CD4-positive, CD25-positive, alpha-beta regulatory T cell (primary cell): ENCODE measurements around the gene SLC7A8. TPM values are rescaled to one million over a fixed set of nuclear protein-coding genes. Genes with fewer than 3 reads are reported as not detected.

Experiments
- ATAC-seq, 2 donors: fragments of 150-1000 bp; cut with Tn5 transposase; one replicate each; pipeline ENCODE4 v1.10.0; 2021; ENCODE audit warnings: low read depth in 2 of 2, moderate number of reproducible peaks in 2 of 2, moderate library complexity in 1 of 2
- DNase-seq, 3 donors: peaks; one replicate each; pipeline versions ENCODE4 v3.0.0 to v3.0.0-alpha.2; 2012 to 2022; ENCODE audit warnings: mixed read lengths in 1 of 3
- H3K27ac ChIP-seq: one replicate; pipeline ENCODE4 v1.7.0; 2013; ENCODE audit warnings: mild to moderate bottlenecking, low read length; ENCODE audit not compliant: insufficient read depth, poor library complexity, severe bottlenecking
- H3K27me3 ChIP-seq: one replicate; pipeline ENCODE4 v1.7.0; 2013; ENCODE audit warnings: low read length; ENCODE audit not compliant: control insufficient read depth, insufficient read depth
- H3K36me3 ChIP-seq: one replicate; pipeline ENCODE4 v1.7.0; 2013; ENCODE audit warnings: mild to moderate bottlenecking, low read length, moderate library complexity; ENCODE audit not compliant: control insufficient read depth, insufficient read depth
- H3K4me1 ChIP-seq: 2 replicates; pipeline ENCODE4 v1.7.0; 2013; ENCODE audit warnings: mild to moderate bottlenecking, low read length; ENCODE audit not compliant: insufficient read depth, control insufficient read depth, poor library complexity, severe bottlenecking
- H3K4me3 ChIP-seq: one replicate; pipeline ENCODE4 v1.7.0; 2013; ENCODE audit warnings: low read depth, mild to moderate bottlenecking, low read length, moderate library complexity
- H3K9me3 ChIP-seq, 2 experiments: 1 replicate in 1 of 2; 2 replicates in 1 of 2; pipeline ENCODE4 v1.7.0; 2013; ENCODE audit warnings: low read length in 2 of 2, mild to moderate bottlenecking in 1 of 2, moderate library complexity in 1 of 2; ENCODE audit not compliant: control insufficient read depth in 2 of 2
- H3K27ac Mint-ChIP-seq, 3 donors: one replicate each; pipeline ENCODE4 v1.8.0; 2020 to 2022; ENCODE audit warnings: mild to moderate bottlenecking in 3 of 3, mixed read lengths in 3 of 3, moderate library complexity in 2 of 3
- H3K27me3 Mint-ChIP-seq: one replicate; pipeline ENCODE4 v1.8.0; 2022; ENCODE audit warnings: mild to moderate bottlenecking, mixed read lengths
- H3K36me3 Mint-ChIP-seq: one replicate; pipeline ENCODE4 v1.8.0; 2020; ENCODE audit warnings: mixed read lengths
- H3K4me1 Mint-ChIP-seq, 4 donors: one replicate each; pipeline ENCODE4 v1.8.0; 2020 to 2022; ENCODE audit warnings: mixed read lengths in 4 of 4, mild to moderate bottlenecking in 1 of 4
- H3K4me3 Mint-ChIP-seq, 4 donors: one replicate each; pipeline ENCODE4 v1.8.0; 2020 to 2022; ENCODE audit warnings: mild to moderate bottlenecking in 4 of 4, mixed read lengths in 4 of 4, moderate library complexity in 3 of 4
- H3K9me3 Mint-ChIP-seq, 7 donors: one replicate each; pipeline ENCODE4 v1.8.0; 2020 to 2022; ENCODE audit warnings: mixed read lengths in 7 of 7, mild to moderate bottlenecking in 3 of 7, moderate library complexity in 2 of 7
- polyA plus RNA-seq, 4 donors: library from polyadenylated mRNA; unstranded; fragments of 300-500 nt; fragmentation: Illumina TruSeq; gene quantifications; one replicate each; pipeline ENCODE4 v1.2.3, GENCODE V29; 2021
- total RNA-seq: library from RNA; stranded (reverse); gene quantifications from one replicate; pipeline ENCODE4 v1.2.3, GENCODE V29; 2022

The SLC7A8 gene
- total and polyA plus RNA-seq, 5 donors from 2014 or later = 0.48 to 1.8 (median 1.1) TPM; not detected in 1

GRCh38 chr14:23173031-23173430 is 10.4 kb downstream of the SLC7A8 start:
- Histone ChIP-seq H3K4me3 (no peak overlapping the region), H3K4me1 (no peaks in the 10 kb centered on the region)
- no peak for DNase-seq

GRCh38 chr14:23172574-23172973 is 10.9 kb downstream of the SLC7A8 start:
- H3K4me3 Mint-ChIP-seq = no peak overlapping the region
- peaks cover 9% of the 10 kb centered on the region for H3K27me3 ChIP-seq
- no peaks in the 10 kb centered on the region for H3K9me3 Mint-ChIP-seq
- H3K4me1 Mint-ChIP-seq = no peaks in the 10 kb centered on the region
- no peaks in the 10 kb centered on the region for H3K36me3 Mint-ChIP-seq
- H3K27ac ChIP-seq = no peak overlapping the region
- DNase-seq = no peak
- H3K4me1 ChIP-seq = no peaks in the 10 kb centered on the region
- no peak overlapping the region for H3K27ac Mint-ChIP-seq
- no peak for ATAC-seq
- no peaks in the 10 kb centered on the region for H3K9me3 ChIP-seq
- peaks cover 31% of the 10 kb centered on the region for H3K27me3 Mint-ChIP-seq
- H3K4me3 ChIP-seq = no peak overlapping the region
- H3K36me3 ChIP-seq = no peaks in the 10 kb centered on the region

More at GRCh38 chr14:23173031-23173430, 10.4 kb downstream of the SLC7A8 start:
- Histone ChIP-seq H3K9me3 (no peaks in the 10 kb centered on the region), H3K27me3 (peaks cover 9% of the 10 kb centered on the region), H3K36me3 (no peaks in the 10 kb centered on the region), H3K27ac (no peak overlapping the region)
- ATAC-seq = no peak
- Mint-ChIP-seq H3K4me3 (no peak overlapping the region), H3K36me3 (no peaks in the 10 kb centered on the region), H3K9me3 (no peaks in the 10 kb centered on the region), H3K27me3 (peaks cover 32% of the 10 kb centered on the region), H3K4me1 (no peaks in the 10 kb centered on the region), H3K27ac (peak overlapping the region in 1 of 3 donors; percentile 7)

- Histone ChIP-seq H3K9me3 (no peaks in the 10 kb centered on the region), H3K27ac (no peak overlapping the region), H3K4me1 (no peaks in the 10 kb centered on the region), H3K27me3 (peaks cover 5% of the 10 kb centered on the region), H3K4me3 (no peak overlapping the region), H3K36me3 (no peaks in the 10 kb centered on the region)
- no peak overlapping the region for H3K27ac Mint-ChIP-seq
- H3K4me3 Mint-ChIP-seq = no peak overlapping the region
- no peak for DNase-seq
- no peak for ATAC-seq
- no peaks in the 10 kb centered on the region for H3K9me3 Mint-ChIP-seq
- H3K27me3 Mint-ChIP-seq = peaks cover 27% of the 10 kb centered on the region
- no peaks in the 10 kb centered on the region for H3K4me1 Mint-ChIP-seq
- H3K36me3 Mint-ChIP-seq = no peaks in the 10 kb centered on the region
Measured at GRCh38 chr14:23172096-23172495, 11.4 kb downstream of the SLC7A8 start.

GRCh38 chr14:23171222-23171975 is 12.1 kb downstream of the SLC7A8 start:
- ATAC-seq = no peak
- Mint-ChIP-seq H3K9me3 (no peaks in the 10 kb centered on the region), H3K4me1 (no peaks in the 10 kb centered on the region)

GRCh38 chr14:23169622-23170021 is 13.8 kb downstream of the SLC7A8 start:
- H3K4me1 ChIP-seq = no peaks in the 10 kb centered on the region
- Mint-ChIP-seq H3K36me3 (no peaks in the 10 kb centered on the region), H3K9me3 (no peaks in the 10 kb centered on the region), H3K27me3 (peaks cover 28% of the 10 kb centered on the region), H3K4me3 (no peak overlapping the region), H3K4me1 (no peaks in the 10 kb centered on the region), H3K27ac (no peak overlapping the region)
- H3K4me3 ChIP-seq = no peak overlapping the region
- peaks cover 8% of the 10 kb centered on the region for H3K27me3 ChIP-seq
- no peak for DNase-seq
- ATAC-seq = no peak
- H3K27ac ChIP-seq = no peak overlapping the region
- H3K36me3 ChIP-seq = no peaks in the 10 kb centered on the region
- no peaks in the 10 kb centered on the region for H3K9me3 ChIP-seq

More at GRCh38 chr14:23171222-23171975, 12.1 kb downstream of the SLC7A8 start:
- Histone ChIP-seq H3K27ac (no peak overlapping the region), H3K4me1 (no peaks in the 10 kb centered on the region), H3K36me3 (no peaks in the 10 kb centered on the region), H3K9me3 (no peaks in the 10 kb centered on the region), H3K4me3 (no peak overlapping the region), H3K27me3 (peaks cover 5% of the 10 kb centered on the region)
- no peak for DNase-seq
- Mint-ChIP-seq H3K36me3 (no peaks in the 10 kb centered on the region), H3K27ac (no peak overlapping the region), H3K4me3 (no peak overlapping the region), H3K27me3 (peaks cover 31% of the 10 kb centered on the region)

DNA sequence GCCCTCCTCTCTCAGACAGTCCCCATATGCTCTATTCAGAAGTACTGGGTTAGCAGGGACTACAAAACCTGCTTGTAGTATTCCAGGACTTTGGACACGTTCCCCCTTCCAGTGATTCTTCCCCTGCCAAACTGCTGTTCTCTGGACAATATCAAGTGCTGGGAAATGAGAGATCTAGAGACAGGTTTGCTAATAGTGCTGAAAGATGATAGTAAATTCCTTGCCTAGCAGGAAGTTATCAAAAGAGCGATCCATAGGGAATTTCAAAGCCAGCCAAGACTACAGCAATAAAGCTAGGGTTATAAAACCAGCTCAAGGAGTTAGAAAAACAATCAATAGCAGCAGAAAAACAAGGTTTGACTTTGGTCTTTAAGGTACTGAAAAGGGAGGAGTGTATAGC is 15.2 kb downstream of the SLC7A8 start:
- Mint-ChIP-seq H3K27me3 (peaks cover 28% of the 10 kb centered on the region), H3K9me3 (no peaks in the 10 kb centered on the region), H3K27ac (no peak overlapping the region), H3K4me3 (no peak overlapping the region), H3K36me3 (no peaks in the 10 kb centered on the region), H3K4me1 (no peaks in the 10 kb centered on the region)
- no peaks in the 10 kb centered on the region for H3K4me1 ChIP-seq
- H3K36me3 ChIP-seq = no peaks in the 10 kb centered on the region
- H3K27me3 ChIP-seq = peaks cover 8% of the 10 kb centered on the region
- no peaks in the 10 kb centered on the region for H3K9me3 ChIP-seq
- no peak overlapping the region for H3K27ac ChIP-seq
- no peak overlapping the region for H3K4me3 ChIP-seq
- DNase-seq (no peak), ATAC-seq (no peak)

- Mint-ChIP-seq H3K4me3 (no peak overlapping the region), H3K4me1 (no peaks in the 10 kb centered on the region), H3K9me3 (peaks cover 0 to 2% (median 0%) of the 10 kb centered on the region in 7 donors), H3K27ac (no peak overlapping the region), H3K27me3 (peaks cover 24% of the 10 kb centered on the region), H3K36me3 (no peaks in the 10 kb centered on the region)
- H3K4me3 ChIP-seq = no peak overlapping the region
- no peaks in the 10 kb centered on the region for H3K4me1 ChIP-seq
- no peaks in the 10 kb centered on the region for H3K9me3 ChIP-seq
- H3K36me3 ChIP-seq = no peaks in the 10 kb centered on the region
- no peak overlapping the region for H3K27ac ChIP-seq
- ATAC-seq (no peak), DNase-seq (no peak)
- H3K27me3 ChIP-seq = peaks cover 8% of the 10 kb centered on the region
Measured at GRCh38 chr14:23167116-23167847, 16.2 kb downstream of the SLC7A8 start.
